GM23338 (cell line): Measurements from ENCODE around the gene TTLL6. TPM values are rescaled to one million over a fixed set of nuclear protein-coding genes. Genes with fewer than 3 reads are reported as not detected.

Experiments used
- ATAC-seq: fragments of 200-7000 bp; cut with Tn5 transposase; 3 replicates; pipeline ENCODE4 v1.9.1; 2020
- DNase-seq: peaks from one replicate; pipeline ENCODE4 v3.0.0-alpha.2; 2015; ENCODE audit warnings: low spot score
- H2AFZ ChIP-seq: fragments of 200-600 bp; sonication (generic); 2 replicates; pipeline ENCODE4 v1.8.0; 2016; ENCODE audit warnings: antibody characterized with exemption, mild to moderate bottlenecking, moderate library complexity
- H3F3A ChIP-seq: fragments of 200-600 bp; sonication (generic); replicated peaks from 2 replicates; pipeline ENCODE4 v1.8.0; 2017; ENCODE audit warnings: antibody characterized with exemption, mixed run types, low read depth
- H3K27ac ChIP-seq: fragments of 200-600 bp; sonication (generic); 2 replicates; pipeline ENCODE4 v1.6.1; 2016; ENCODE audit warnings: low read depth
- H3K27me3 ChIP-seq: fragments of 200-600 bp; sonication (generic); 2 replicates; pipeline ENCODE4 v1.8.0; 2016; ENCODE audit warnings: mild to moderate bottlenecking, mixed run types, moderate library complexity; ENCODE audit not compliant: insufficient read depth
- H3K36me3 ChIP-seq: fragments of 200-600 bp; sonication (generic); 2 replicates; pipeline ENCODE4 v1.8.0; 2016; ENCODE audit warnings: mild to moderate bottlenecking; ENCODE audit not compliant: insufficient read depth
- H3K4me1 ChIP-seq: fragments of 200-600 bp; sonication (generic); 2 replicates; pipeline ENCODE4 v1.8.0; 2016; ENCODE audit warnings: mild to moderate bottlenecking, moderate library complexity; ENCODE audit not compliant: insufficient read depth
- H3K4me2 ChIP-seq: fragments of 200-600 bp; sonication (generic); 2 replicates; pipeline ENCODE4 v1.7.1; 2017; ENCODE audit warnings: mixed run types
- H3K4me3 ChIP-seq: fragments of 200-600 bp; sonication (generic); 2 replicates; pipeline ENCODE4 v1.6.1; 2016; ENCODE audit warnings: mixed run types
- H3K79me2 ChIP-seq: fragments of 200-600 bp; sonication (generic); replicated peaks from 2 replicates; pipeline ENCODE4 v1.8.0; 2017; ENCODE audit warnings: mild to moderate bottlenecking; ENCODE audit not compliant: insufficient read depth
- H3K9me2 ChIP-seq: fragments of 200-600 bp; sonication (generic); 2 replicates; pipeline ENCODE4 v1.8.0; 2017; ENCODE audit not compliant: insufficient read depth
- H4K20me1 ChIP-seq: fragments of 200-600 bp; sonication (generic); replicated peaks from 2 replicates; pipeline ENCODE4 v1.8.0; 2017; ENCODE audit warnings: mild to moderate bottlenecking; ENCODE audit not compliant: insufficient read depth
- H3K27ac Mint-ChIP-seq: 2 replicates; pipeline ENCODE4 v1.8.0; 2020; ENCODE audit warnings: inconsistent platforms, mild to moderate bottlenecking, moderate library complexity, mixed read lengths
- H3K27me3 Mint-ChIP-seq: 3 replicates; pipeline ENCODE4 v1.8.0; 2022; ENCODE audit warnings: low read depth, mild to moderate bottlenecking, moderate library complexity, mixed read lengths, inconsistent platforms; ENCODE audit not compliant: insufficient read depth, poor library complexity
- H3K36me3 Mint-ChIP-seq: 3 replicates; pipeline ENCODE4 v1.8.0; 2021; ENCODE audit warnings: low read depth, mild to moderate bottlenecking, inconsistent platforms, moderate library complexity, mixed read lengths
- H3K4me1 Mint-ChIP-seq: 3 replicates; pipeline ENCODE4 v1.8.0; 2020; ENCODE audit warnings: mild to moderate bottlenecking, inconsistent platforms, mixed read lengths
- H3K4me3 Mint-ChIP-seq: 3 replicates; pipeline ENCODE4 v1.8.0; 2021; ENCODE audit warnings: moderate library complexity, mild to moderate bottlenecking, inconsistent platforms, mixed read lengths
- H3K9me3 Mint-ChIP-seq: 3 replicates; pipeline ENCODE4 v1.8.0; 2020; ENCODE audit warnings: moderate library complexity, mild to moderate bottlenecking, inconsistent platforms, mixed read lengths
- CREB1 ChIP-seq: fragments of 250-450 bp; sonication (Bioruptor Pico); IDR thresholded peaks from 2 replicates; pipeline ENCODE4 v1.5.0; 2020; ENCODE audit warnings: low read depth, mild to moderate bottlenecking, moderate library complexity
- EZH2 ChIP-seq: fragments of 200-600 bp; sonication (generic); IDR thresholded peaks from one replicate; pipeline ENCODE4 v1.8.0; 2017; ENCODE audit warnings: antibody characterized with exemption, mild to moderate bottlenecking, low read depth; ENCODE audit not compliant: unreplicated experiment
- EZH2phosphoT487 ChIP-seq: fragments of 200-600 bp; sonication (generic); IDR thresholded peaks from one replicate; pipeline ENCODE4 v1.8.1; 2018; ENCODE audit warnings: antibody characterized with exemption; ENCODE audit not compliant: unreplicated experiment
- JUNB ChIP-seq: IDR thresholded peaks from one replicate; pipeline ENCODE4 v1.6.1; 2016; ENCODE audit warnings: antibody characterized with exemption; ENCODE audit not compliant: unreplicated experiment
- NANOG ChIP-seq: IDR thresholded peaks from 2 replicates; pipeline ENCODE4 v1.6.1; 2016; ENCODE audit warnings: antibody characterized with exemption, borderline replicate concordance
- POLR2AphosphoS5 ChIP-seq: IDR thresholded peaks from 2 replicates; pipeline ENCODE4 v1.6.1; 2016; ENCODE audit warnings: antibody characterized with exemption, low read depth
- STAT1 ChIP-seq: IDR thresholded peaks from one replicate; pipeline ENCODE4 v1.6.1; 2016; ENCODE audit warnings: antibody characterized with exemption; ENCODE audit not compliant: unreplicated experiment
- ZNF114 ChIP-seq: fragments of 250-450 bp; sonication (Bioruptor Pico); IDR thresholded peaks from 2 replicates; pipeline ENCODE4 v1.5.0; 2020; ENCODE audit warnings: mild to moderate bottlenecking, moderate library complexity
- ZNF331 ChIP-seq: fragments of 250-450 bp; sonication (Bioruptor Pico); IDR thresholded peaks from 2 replicates; pipeline ENCODE4 v1.5.0; 2020; ENCODE audit warnings: low read depth, mild to moderate bottlenecking, moderate library complexity
- polyA plus RNA-seq: library from polyadenylated mRNA; unstranded; fragments of >200 nt; fragmentation: Nextera tagmentation; extraction: Ambion mirVana; gene quantifications from 2 replicates; pipeline ENCODE4 v1.2.1, GENCODE V29; 2016
- total RNA-seq: library from RNA; depleted of rRNA; stranded (reverse); fragments of >200 nt; shearing (Covaris generic); gene quantifications from 2 replicates; pipeline ENCODE4 v1.2.3, GENCODE V29; 2014
- TF ChIP-seq, protein P1 (sequence below): IDR thresholded peaks from 2 replicates; pipeline ENCODE4 v1.6.1; 2016; ENCODE audit warnings: antibody characterized with exemption
- TF ChIP-seq, protein P2 (sequence below), 2 experiments: fragments of 200-600 bp in 1 of 2; sonication (generic) in 1 of 2; conservative IDR thresholded peaks; 2 replicates each; pipeline versions ENCODE4 v1.5.1 to v1.6.1; 2016 to 2017; ENCODE audit warnings: antibody characterized with exemption in 2 of 2, low read depth in 2 of 2, mild to moderate bottlenecking in 2 of 2, moderate library complexity in 1 of 2
- TF ChIP-seq, protein P3 (sequence below): IDR thresholded peaks from one replicate; pipeline ENCODE4 v1.6.1; 2018; ENCODE audit warnings: antibody characterized with exemption; ENCODE audit not compliant: unreplicated experiment
- TF ChIP-seq, protein P4 (sequence below): fragments of 250-450 bp; sonication (Bioruptor Pico); IDR thresholded peaks from 2 replicates; pipeline ENCODE4 v1.5.0; 2020; ENCODE audit warnings: mild to moderate bottlenecking, moderate library complexity

Gene TTLL6
- total and polyA plus RNA-seq, 2 experiments from 2014 or later, result 1.9 to 4.7 TPM

DNA sequence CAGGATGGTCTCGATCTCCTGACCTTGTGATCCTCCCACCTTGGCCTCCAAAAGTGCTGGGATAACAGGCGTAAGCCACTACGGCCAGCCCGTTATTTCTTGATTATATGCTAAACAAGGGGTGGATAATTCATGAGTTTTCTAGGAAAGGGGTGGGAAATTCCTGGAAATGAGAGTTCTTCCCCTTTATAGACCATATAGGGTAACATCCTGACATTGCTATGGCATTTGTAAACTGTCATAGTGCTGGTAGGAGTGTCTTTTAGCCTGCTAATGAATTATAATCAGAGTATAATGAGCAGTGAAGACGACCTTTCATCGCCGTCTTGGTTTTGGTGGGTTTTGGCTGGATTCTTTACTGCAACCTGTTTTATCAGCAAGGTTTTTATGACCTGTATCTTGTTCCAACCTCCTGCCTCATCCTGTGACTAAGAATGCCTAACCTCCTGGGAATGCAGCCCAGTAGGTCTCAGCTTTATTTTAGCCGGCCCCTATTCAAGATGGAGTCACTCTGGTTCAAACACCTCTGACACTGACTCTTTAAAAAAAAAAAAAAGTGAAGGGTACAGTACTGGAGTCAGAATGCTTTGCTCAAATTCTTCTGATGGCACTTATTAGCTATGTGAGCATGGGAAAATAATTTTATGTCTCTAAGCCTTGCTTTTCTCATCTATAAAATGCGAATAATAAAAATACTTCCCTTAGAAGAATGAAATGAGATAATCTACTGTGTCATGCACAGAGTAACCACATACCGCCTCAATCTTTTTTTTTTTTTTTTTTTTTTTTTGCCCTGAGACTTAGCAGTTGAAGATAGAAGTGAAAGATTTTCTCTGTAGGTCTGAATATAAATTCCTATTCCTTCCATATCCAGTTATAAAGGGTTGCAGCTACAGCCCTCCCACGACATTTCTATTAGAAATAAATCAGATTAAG lies 8.7 kb upstream of the TTLL6 start:
- TF ChIP-seq EZH2 (no peak), CREB1 (CRISPR knock-in tag) (no peak), STAT1 (no peak), EZH2phosphoT487 (no peak), ZNF114 (CRISPR knock-in tag) (no peak), POLR2AphosphoS5 (no peak), JUNB (no peak), ZNF331 (CRISPR knock-in tag) (no peak), NANOG (no peak)
- TF ChIP-seq, protein P1, sequence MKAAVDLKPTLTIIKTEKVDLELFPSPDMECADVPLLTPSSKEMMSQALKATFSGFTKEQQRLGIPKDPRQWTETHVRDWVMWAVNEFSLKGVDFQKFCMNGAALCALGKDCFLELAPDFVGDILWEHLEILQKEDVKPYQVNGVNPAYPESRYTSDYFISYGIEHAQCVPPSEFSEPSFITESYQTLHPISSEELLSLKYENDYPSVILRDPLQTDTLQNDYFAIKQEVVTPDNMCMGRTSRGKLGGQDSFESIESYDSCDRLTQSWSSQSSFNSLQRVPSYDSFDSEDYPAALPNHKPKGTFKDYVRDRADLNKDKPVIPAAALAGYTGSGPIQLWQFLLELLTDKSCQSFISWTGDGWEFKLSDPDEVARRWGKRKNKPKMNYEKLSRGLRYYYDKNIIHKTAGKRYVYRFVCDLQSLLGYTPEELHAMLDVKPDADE, result no peak
- TF ChIP-seq, protein P2, sequence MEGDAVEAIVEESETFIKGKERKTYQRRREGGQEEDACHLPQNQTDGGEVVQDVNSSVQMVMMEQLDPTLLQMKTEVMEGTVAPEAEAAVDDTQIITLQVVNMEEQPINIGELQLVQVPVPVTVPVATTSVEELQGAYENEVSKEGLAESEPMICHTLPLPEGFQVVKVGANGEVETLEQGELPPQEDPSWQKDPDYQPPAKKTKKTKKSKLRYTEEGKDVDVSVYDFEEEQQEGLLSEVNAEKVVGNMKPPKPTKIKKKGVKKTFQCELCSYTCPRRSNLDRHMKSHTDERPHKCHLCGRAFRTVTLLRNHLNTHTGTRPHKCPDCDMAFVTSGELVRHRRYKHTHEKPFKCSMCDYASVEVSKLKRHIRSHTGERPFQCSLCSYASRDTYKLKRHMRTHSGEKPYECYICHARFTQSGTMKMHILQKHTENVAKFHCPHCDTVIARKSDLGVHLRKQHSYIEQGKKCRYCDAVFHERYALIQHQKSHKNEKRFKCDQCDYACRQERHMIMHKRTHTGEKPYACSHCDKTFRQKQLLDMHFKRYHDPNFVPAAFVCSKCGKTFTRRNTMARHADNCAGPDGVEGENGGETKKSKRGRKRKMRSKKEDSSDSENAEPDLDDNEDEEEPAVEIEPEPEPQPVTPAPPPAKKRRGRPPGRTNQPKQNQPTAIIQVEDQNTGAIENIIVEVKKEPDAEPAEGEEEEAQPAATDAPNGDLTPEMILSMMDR (conservative IDR thresholded peaks at IDR 0.05; ENCODE audit: low read depth in 2 of 2), result no peak
- TF ChIP-seq, protein P3, sequence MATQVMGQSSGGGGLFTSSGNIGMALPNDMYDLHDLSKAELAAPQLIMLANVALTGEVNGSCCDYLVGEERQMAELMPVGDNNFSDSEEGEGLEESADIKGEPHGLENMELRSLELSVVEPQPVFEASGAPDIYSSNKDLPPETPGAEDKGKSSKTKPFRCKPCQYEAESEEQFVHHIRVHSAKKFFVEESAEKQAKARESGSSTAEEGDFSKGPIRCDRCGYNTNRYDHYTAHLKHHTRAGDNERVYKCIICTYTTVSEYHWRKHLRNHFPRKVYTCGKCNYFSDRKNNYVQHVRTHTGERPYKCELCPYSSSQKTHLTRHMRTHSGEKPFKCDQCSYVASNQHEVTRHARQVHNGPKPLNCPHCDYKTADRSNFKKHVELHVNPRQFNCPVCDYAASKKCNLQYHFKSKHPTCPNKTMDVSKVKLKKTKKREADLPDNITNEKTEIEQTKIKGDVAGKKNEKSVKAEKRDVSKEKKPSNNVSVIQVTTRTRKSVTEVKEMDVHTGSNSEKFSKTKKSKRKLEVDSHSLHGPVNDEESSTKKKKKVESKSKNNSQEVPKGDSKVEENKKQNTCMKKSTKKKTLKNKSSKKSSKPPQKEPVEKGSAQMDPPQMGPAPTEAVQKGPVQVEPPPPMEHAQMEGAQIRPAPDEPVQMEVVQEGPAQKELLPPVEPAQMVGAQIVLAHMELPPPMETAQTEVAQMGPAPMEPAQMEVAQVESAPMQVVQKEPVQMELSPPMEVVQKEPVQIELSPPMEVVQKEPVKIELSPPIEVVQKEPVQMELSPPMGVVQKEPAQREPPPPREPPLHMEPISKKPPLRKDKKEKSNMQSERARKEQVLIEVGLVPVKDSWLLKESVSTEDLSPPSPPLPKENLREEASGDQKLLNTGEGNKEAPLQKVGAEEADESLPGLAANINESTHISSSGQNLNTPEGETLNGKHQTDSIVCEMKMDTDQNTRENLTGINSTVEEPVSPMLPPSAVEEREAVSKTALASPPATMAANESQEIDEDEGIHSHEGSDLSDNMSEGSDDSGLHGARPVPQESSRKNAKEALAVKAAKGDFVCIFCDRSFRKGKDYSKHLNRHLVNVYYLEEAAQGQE, result no peak
- TF ChIP-seq, protein P4, sequence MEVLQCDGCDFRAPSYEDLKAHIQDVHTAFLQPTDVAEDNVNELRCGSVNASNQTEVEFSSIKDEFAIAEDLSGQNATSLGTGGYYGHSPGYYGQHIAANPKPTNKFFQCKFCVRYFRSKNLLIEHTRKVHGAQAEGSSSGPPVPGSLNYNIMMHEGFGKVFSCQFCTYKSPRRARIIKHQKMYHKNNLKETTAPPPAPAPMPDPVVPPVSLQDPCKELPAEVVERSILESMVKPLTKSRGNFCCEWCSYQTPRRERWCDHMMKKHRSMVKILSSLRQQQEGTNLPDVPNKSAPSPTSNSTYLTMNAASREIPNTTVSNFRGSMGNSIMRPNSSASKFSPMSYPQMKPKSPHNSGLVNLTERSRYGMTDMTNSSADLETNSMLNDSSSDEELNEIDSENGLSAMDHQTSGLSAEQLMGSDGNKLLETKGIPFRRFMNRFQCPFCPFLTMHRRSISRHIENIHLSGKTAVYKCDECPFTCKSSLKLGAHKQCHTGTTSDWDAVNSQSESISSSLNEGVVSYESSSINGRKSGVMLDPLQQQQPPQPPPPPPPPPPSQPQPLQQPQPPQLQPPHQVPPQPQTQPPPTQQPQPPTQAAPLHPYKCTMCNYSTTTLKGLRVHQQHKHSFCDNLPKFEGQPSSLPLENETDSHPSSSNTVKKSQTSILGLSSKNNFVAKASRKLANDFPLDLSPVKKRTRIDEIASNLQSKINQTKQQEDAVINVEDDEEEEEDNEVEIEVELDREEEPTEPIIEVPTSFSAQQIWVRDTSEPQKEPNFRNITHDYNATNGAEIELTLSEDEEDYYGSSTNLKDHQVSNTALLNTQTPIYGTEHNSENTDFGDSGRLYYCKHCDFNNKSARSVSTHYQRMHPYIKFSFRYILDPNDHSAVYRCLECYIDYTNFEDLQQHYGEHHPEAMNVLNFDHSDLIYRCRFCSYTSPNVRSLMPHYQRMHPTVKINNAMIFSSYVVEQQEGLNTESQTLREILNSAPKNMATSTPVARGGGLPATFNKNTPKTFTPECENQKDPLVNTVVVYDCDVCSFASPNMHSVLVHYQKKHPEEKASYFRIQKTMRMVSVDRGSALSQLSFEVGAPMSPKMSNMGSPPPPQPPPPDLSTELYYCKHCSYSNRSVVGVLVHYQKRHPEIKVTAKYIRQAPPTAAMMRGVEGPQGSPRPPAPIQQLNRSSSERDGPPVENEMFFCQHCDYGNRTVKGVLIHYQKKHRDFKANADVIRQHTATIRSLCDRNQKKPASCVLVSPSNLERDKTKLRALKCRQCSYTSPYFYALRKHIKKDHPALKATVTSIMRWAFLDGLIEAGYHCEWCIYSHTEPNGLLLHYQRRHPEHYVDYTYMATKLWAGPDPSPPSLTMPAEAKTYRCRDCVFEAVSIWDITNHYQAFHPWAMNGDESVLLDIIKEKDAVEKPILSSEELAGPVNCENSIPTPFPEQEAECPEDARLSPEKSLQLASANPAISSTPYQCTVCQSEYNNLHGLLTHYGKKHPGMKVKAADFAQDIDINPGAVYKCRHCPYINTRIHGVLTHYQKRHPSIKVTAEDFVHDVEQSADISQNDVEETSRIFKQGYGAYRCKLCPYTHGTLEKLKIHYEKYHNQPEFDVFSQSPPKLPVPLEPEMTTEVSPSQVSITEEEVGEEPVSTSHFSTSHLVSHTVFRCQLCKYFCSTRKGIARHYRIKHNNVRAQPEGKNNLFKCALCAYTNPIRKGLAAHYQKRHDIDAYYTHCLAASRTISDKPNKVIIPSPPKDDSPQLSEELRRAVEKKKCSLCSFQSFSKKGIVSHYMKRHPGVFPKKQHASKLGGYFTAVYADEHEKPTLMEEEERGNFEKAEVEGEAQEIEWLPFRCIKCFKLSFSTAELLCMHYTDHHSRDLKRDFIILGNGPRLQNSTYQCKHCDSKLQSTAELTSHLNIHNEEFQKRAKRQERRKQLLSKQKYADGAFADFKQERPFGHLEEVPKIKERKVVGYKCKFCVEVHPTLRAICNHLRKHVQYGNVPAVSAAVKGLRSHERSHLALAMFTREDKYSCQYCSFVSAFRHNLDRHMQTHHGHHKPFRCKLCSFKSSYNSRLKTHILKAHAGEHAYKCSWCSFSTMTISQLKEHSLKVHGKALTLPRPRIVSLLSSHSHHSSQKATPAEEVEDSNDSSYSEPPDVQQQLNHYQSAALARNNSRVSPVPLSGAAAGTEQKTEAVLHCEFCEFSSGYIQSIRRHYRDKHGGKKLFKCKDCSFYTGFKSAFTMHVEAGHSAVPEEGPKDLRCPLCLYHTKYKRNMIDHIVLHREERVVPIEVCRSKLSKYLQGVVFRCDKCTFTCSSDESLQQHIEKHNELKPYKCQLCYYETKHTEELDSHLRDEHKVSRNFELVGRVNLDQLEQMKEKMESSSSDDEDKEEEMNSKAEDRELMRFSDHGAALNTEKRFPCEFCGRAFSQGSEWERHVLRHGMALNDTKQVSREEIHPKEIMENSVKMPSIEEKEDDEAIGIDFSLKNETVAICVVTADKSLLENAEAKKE (CRISPR knock-in tag), result no peak
- H3K36me3 ChIP-seq, result no peaks in the 10 kb centered on the region
- no peaks in the 10 kb centered on the region for H3K36me3 Mint-ChIP-seq
- no peaks in the 10 kb centered on the region for H3K4me1 ChIP-seq
- H3F3A ChIP-seq, result no peaks in the 10 kb centered on the region
- no peak overlapping the region for H3K27ac ChIP-seq
- H2AFZ ChIP-seq, result no peak overlapping the region; the same call in 1 of the 2 replicates
- no peak overlapping the region for H3K4me3 Mint-ChIP-seq
- no peaks in the 10 kb centered on the region for H3K79me2 ChIP-seq
- 0 out of 3 replicates have a peak, but pooled peaks cover under 1% of the 10 kb centered on the region for H3K4me1 Mint-ChIP-seq
- H3K27me3 Mint-ChIP-seq, result peaks cover 12% of the 10 kb centered on the region
- H4K20me1 ChIP-seq, result no peaks in the 10 kb centered on the region
- H3K9me2 ChIP-seq, result no peaks in the 10 kb centered on the region
- DNase-seq, result no peak
- no peak overlapping the region for H3K27ac Mint-ChIP-seq
- no peak overlapping the region for H3K4me3 ChIP-seq
- H3K4me2 ChIP-seq, result no peak overlapping the region
- no peaks in the 10 kb centered on the region for H3K9me3 Mint-ChIP-seq
- no peaks in the 10 kb centered on the region for H3K27me3 ChIP-seq
- ATAC-seq, result no peak
